Type B pancreatic cell (in vitro differentiated cells): Measurements from ENCODE around the gene ASPHD2. TPM values are rescaled to one million over a fixed set of nuclear protein-coding genes. Genes with fewer than 3 reads are reported as not detected.

Experiments
- DNase-seq: peaks from one replicate; pipeline ENCODE4 v3.0.0; 2021; ENCODE audit warnings: mixed read lengths; ENCODE audit not compliant: unreplicated experiment; ENCODE audit errors: extremely low spot score
- H3K27ac Mint-ChIP-seq: 2 replicates; pipeline ENCODE4 v1.8.0; 2021; ENCODE audit warnings: mild to moderate bottlenecking, mixed read lengths
- H3K27me3 Mint-ChIP-seq: 2 replicates; pipeline ENCODE4 v1.8.0; 2021; ENCODE audit warnings: mixed read lengths
- H3K36me3 Mint-ChIP-seq: 2 replicates; pipeline ENCODE4 v1.8.0; 2021; ENCODE audit warnings: mixed read lengths
- H3K4me1 Mint-ChIP-seq: one replicate; pipeline ENCODE4 v1.8.0; 2021; ENCODE audit warnings: mixed read lengths; ENCODE audit not compliant: unreplicated experiment
- H3K4me3 Mint-ChIP-seq: 2 replicates; pipeline ENCODE4 v1.8.0; 2021; ENCODE audit warnings: mild to moderate bottlenecking, mixed read lengths
- H3K9me3 Mint-ChIP-seq: 2 replicates; pipeline ENCODE4 v1.8.0; 2021; ENCODE audit warnings: mixed read lengths
- CTCF ChIP-seq: fragments of 200-600 bp; sonication (generic); conservative IDR thresholded peaks from 2 replicates; pipeline ENCODE4 v1.5.0; 2021; ENCODE audit warnings: antibody characterized with exemption, mild to moderate bottlenecking
- total RNA-seq: library from RNA; stranded (reverse); gene quantifications from 2 replicates; pipeline ENCODE4 v1.2.1, GENCODE V29; 2021; ENCODE audit warnings: low replicate concordance

ASPHD2 gene
- total RNA-seq, 1 donor from 2014 or later = 2.4 TPM

- Mint-ChIP-seq H3K27ac (peak overlapping the region; percentile 49), H3K36me3 (peaks cover 7% of the 10 kb centered on the region)
Measured at GRCh38 chr22:26463688-26464087, 34.6 kb downstream of the ASPHD2 start.

GRCh38 chr22:26464312-26464711, 35.3 kb downstream of the ASPHD2 start:
- Mint-ChIP-seq H3K27ac (no peak overlapping the region), H3K4me3 (no peak overlapping the region), H3K4me1 (peaks cover 18% of the 10 kb centered on the region), H3K27me3 (no peaks in the 10 kb centered on the region), H3K9me3 (no peaks in the 10 kb centered on the region), H3K36me3 (peaks cover 10% of the 10 kb centered on the region)
- no peak for TF ChIP-seq CTCF
- no peak for DNase-seq

More at GRCh38 chr22:26463688-26464087, 34.6 kb downstream of the ASPHD2 start:
- no peak for TF ChIP-seq CTCF
- no peak overlapping the region for H3K4me3 Mint-ChIP-seq
- no peaks in the 10 kb centered on the region for H3K27me3 Mint-ChIP-seq
- DNase-seq = no peak
- peaks cover 18% of the 10 kb centered on the region for H3K4me1 Mint-ChIP-seq
- H3K9me3 Mint-ChIP-seq = no peaks in the 10 kb centered on the region

GRCh38 chr22:26466196-26466595, 37.1 kb downstream of the ASPHD2 start:
- H3K4me1 Mint-ChIP-seq = peaks cover 15% of the 10 kb centered on the region
- no peak overlapping the region for H3K27ac Mint-ChIP-seq
- DNase-seq = no peak
- H3K9me3 Mint-ChIP-seq = no peaks in the 10 kb centered on the region
- TF ChIP-seq CTCF = no peak
- peaks cover 15% of the 10 kb centered on the region for H3K36me3 Mint-ChIP-seq
- no peaks in the 10 kb centered on the region for H3K27me3 Mint-ChIP-seq
- H3K4me3 Mint-ChIP-seq = no peak overlapping the region

DNA sequence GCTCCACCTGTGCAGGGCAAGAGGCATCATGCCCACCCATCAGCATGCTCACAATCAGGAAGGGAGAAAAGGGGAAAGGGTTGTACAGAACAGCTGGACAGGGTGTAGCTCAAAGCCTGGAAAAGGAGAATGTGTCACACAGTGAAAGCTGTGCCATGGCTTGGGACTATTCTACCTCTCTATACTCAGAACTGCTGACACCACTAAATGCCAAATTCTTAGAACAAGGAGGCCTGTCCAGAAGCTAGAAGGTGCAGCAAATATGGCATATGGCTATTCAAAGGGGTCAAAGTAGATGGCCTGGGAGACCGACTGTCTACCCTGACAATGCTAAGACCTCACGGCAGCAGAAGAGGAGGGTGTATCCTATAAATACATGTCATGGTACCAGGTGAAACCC, 41.7 kb downstream of the ASPHD2 start:
- H3K27ac Mint-ChIP-seq = no peak overlapping the region
- no peaks in the 10 kb centered on the region for H3K27me3 Mint-ChIP-seq
- no peak for TF ChIP-seq CTCF
- H3K36me3 Mint-ChIP-seq = peaks cover 20% of the 10 kb centered on the region
- no peak for DNase-seq
- H3K9me3 Mint-ChIP-seq = no peaks in the 10 kb centered on the region
- H3K4me1 Mint-ChIP-seq = no peaks in the 10 kb centered on the region
- no peak overlapping the region for H3K4me3 Mint-ChIP-seq

DNA sequence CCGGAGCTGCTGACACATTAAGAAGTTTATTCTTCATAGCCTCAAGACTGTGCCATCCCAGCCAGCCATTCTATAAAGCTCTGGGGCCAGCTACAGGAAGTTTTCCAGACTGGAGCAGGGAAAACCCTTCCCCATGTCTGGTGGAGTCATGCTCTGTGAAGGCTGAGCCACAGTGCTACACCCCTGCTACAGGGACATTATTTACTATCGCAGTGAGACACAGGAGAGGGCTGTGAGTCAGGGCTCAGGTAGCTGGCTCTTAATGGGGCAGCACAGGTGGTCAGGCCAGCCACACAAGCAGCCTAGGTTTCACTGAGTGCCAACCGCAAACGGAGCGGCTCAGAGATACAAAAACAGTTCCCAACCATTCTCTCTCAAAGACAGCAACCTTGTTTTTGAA, 42.5 kb downstream of the ASPHD2 start:
- peaks cover 20% of the 10 kb centered on the region for H3K36me3 Mint-ChIP-seq
- no peak for TF ChIP-seq CTCF
- H3K27me3 Mint-ChIP-seq = no peaks in the 10 kb centered on the region
- H3K9me3 Mint-ChIP-seq = no peaks in the 10 kb centered on the region
- no peak overlapping the region for H3K27ac Mint-ChIP-seq
- DNase-seq = no peak
- no peaks in the 10 kb centered on the region for H3K4me1 Mint-ChIP-seq
- H3K4me3 Mint-ChIP-seq = no peak overlapping the region

- no peak for TF ChIP-seq CTCF
- Mint-ChIP-seq H3K27ac (no peak overlapping the region), H3K4me3 (no peak overlapping the region), H3K27me3 (no peaks in the 10 kb centered on the region), H3K36me3 (peaks cover 16% of the 10 kb centered on the region), H3K4me1 (peaks cover 15% of the 10 kb centered on the region), H3K9me3 (no peaks in the 10 kb centered on the region)
- DNase-seq = no peak
Measured at GRCh38 chr22:26474682-26475081, 45.6 kb downstream of the ASPHD2 start.
